Measurements from ENCODE around the gene DIP2A.

DNA sequence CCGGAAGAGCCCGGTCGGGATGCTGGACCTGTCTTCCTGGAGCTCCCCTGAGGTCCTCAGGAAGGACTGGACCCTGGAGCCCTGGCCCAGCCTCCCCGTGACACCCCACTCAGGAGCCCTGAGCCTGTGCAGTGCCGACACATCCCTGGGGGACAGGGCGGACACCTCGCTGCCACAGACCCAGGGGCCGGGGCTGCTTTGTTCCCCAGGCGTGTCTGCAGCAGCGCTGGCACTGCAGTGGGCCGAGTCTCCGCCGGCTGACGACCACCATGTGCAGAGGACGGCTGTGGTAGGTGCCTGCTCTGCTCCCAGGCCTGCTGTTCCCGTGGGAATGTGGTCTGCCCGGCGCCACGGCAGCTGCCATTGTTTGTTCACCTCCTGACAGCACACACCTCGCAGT is 42.1 kb upstream of the DIP2A start:
- TF ChIP-seq, protein P1, sequence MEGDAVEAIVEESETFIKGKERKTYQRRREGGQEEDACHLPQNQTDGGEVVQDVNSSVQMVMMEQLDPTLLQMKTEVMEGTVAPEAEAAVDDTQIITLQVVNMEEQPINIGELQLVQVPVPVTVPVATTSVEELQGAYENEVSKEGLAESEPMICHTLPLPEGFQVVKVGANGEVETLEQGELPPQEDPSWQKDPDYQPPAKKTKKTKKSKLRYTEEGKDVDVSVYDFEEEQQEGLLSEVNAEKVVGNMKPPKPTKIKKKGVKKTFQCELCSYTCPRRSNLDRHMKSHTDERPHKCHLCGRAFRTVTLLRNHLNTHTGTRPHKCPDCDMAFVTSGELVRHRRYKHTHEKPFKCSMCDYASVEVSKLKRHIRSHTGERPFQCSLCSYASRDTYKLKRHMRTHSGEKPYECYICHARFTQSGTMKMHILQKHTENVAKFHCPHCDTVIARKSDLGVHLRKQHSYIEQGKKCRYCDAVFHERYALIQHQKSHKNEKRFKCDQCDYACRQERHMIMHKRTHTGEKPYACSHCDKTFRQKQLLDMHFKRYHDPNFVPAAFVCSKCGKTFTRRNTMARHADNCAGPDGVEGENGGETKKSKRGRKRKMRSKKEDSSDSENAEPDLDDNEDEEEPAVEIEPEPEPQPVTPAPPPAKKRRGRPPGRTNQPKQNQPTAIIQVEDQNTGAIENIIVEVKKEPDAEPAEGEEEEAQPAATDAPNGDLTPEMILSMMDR (IDR thresholded peaks at IDR 0.05) = no peak
- TF ChIP-seq POLR2A (IDR thresholded peaks at IDR 0.05) = no peak

All from ovary (tissue), 3 donors.